H1 (cell line): ENCODE results near the gene NR2F1. TPM values are rescaled to one million over a fixed set of nuclear protein-coding genes. Genes with fewer than 3 reads are reported as not detected.

Source experiments
- CTCF ChIA-PET: fragments of 300-600 bp; sonication (Branson Sonifier 250); formaldehyde crosslinking; loops from one replicate; lab custom pipeline; 2021; ENCODE audit not compliant: partially characterized antibody; lab: Charles Lee
- POLR2A ChIA-PET: fragments of 300-600 bp; sonication (Branson Sonifier 250); formaldehyde crosslinking; loops from one replicate; lab custom pipeline; 2021; ENCODE audit warnings: inconsistent platforms; ENCODE audit not compliant: partially characterized antibody; lab: Charles Lee
- DNase-seq, 2 experiments: peaks; one replicate each; pipeline versions ENCODE4 v3.0.0 to v3.0.0-alpha.2; 2010 to 2022; ENCODE audit warnings: low spot score in 2 of 2, low read depth in 1 of 2, mixed read lengths in 1 of 2
- FAIRE-seq: peaks from 2 replicates; lab custom pipeline; 2011; peaks lifted over from hg19 to GRCh38; lab: Jason Lieb, UNC
- H2AFZ ChIP-seq: 2 replicates; pipeline ENCODE4 v1.8.1; 2012; ENCODE audit warnings: low read length, inconsistent platforms
- H2AK5ac ChIP-seq: 2 replicates; pipeline ENCODE4 v1.6.1; 2013; ENCODE audit warnings: low read depth, low read length
- H2BK120ac ChIP-seq: replicated peaks from 2 replicates; pipeline ENCODE3; 2013; ENCODE audit warnings: low read depth, low read length, inconsistent platforms
- H2BK12ac ChIP-seq: 2 replicates; pipeline ENCODE4 v1.6.1; 2013; ENCODE audit warnings: low read depth, low read length
- H2BK15ac ChIP-seq: 2 replicates; pipeline ENCODE4 v1.6.1; 2013; ENCODE audit warnings: low read length
- H2BK20ac ChIP-seq: 2 replicates; pipeline ENCODE4 v1.6.1; 2013; ENCODE audit warnings: low read length
- H2BK5ac ChIP-seq: 2 replicates; pipeline ENCODE4 v1.6.1; 2013; ENCODE audit warnings: low read depth, low read length
- H3K14ac ChIP-seq: 2 replicates; pipeline ENCODE4 v1.6.1; 2013; ENCODE audit warnings: inconsistent platforms; ENCODE audit not compliant: insufficient read length
- H3K18ac ChIP-seq: 2 replicates; pipeline ENCODE4 v1.6.1; 2013; ENCODE audit warnings: low read length; ENCODE audit errors: extremely low read depth
- H3K23ac ChIP-seq: 2 replicates; pipeline ENCODE4 v1.6.1; 2013; ENCODE audit warnings: inconsistent platforms; ENCODE audit not compliant: insufficient read length
- H3K23me2 ChIP-seq: 2 replicates; pipeline ENCODE4 v1.6.1; 2013; ENCODE audit warnings: low read depth, low read length
- H3K27ac ChIP-seq: 2 replicates; pipeline ENCODE4 v1.6.1; 2011; ENCODE audit warnings: low read depth, low read length, inconsistent platforms
- H3K27me3 ChIP-seq, 4 experiments: replicated peaks in 1 of 4; 1 replicate in 1 of 4; 2 replicates in 3 of 4; pipeline versions ENCODE4 v1.6.1 to v1.8.1; 2011 to 2013; ENCODE audit warnings: low read length in 3 of 4, mild to moderate bottlenecking in 3 of 4, inconsistent platforms in 2 of 4, mixed read lengths in 2 of 4, moderate library complexity in 1 of 4; ENCODE audit not compliant: control insufficient read depth in 3 of 4, insufficient read depth in 3 of 4; ENCODE audit errors: extremely low read depth in 1 of 4
- H3K36me3 ChIP-seq, 4 experiments: 2 replicates each; pipeline versions ENCODE4 v1.6.1 to v1.8.1; 2011 to 2013; ENCODE audit warnings: mild to moderate bottlenecking in 4 of 4, low read length in 3 of 4, moderate library complexity in 2 of 4, control low read depth in 1 of 4, inconsistent platforms in 1 of 4; ENCODE audit not compliant: insufficient read depth in 4 of 4, control insufficient read depth in 2 of 4
- H3K4ac ChIP-seq: replicated peaks from 2 replicates; pipeline ENCODE3; 2013; ENCODE audit warnings: low read length, low read depth, mixed read lengths, inconsistent platforms; ENCODE audit not compliant: insufficient read length
- H3K4me1 ChIP-seq, 4 experiments: replicated peaks in 1 of 4; 1 replicate in 1 of 4; 2 replicates in 3 of 4; pipeline versions ENCODE4 v1.6.1 to v1.8.1; 2011 to 2013; ENCODE audit warnings: low read length in 3 of 4, inconsistent platforms in 2 of 4, mixed read lengths in 1 of 4; ENCODE audit not compliant: insufficient read depth in 4 of 4, control insufficient read depth in 3 of 4
- H3K4me2 ChIP-seq, 2 experiments: 2 replicates each; pipeline versions ENCODE4 v1.6.1 to v1.8.1; 2011 to 2013; ENCODE audit warnings: low read depth in 2 of 2, low read length in 2 of 2, control low read depth in 1 of 2, inconsistent platforms in 1 of 2, mild to moderate bottlenecking in 1 of 2; ENCODE audit not compliant: insufficient read depth in 1 of 2
- H3K4me3 ChIP-seq, 4 experiments: fragments of 200-600, 300-600 bp in 1 of 4; sonication (generic), shearing (Covaris generic), sonication (Bioruptor Twin) in 1 of 4; 2 replicates each; pipeline versions ENCODE4 v1.5.1 to v1.8.1; 2011 to 2016; ENCODE audit warnings: low read length in 4 of 4, low read depth in 3 of 4, control low read depth in 2 of 4, inconsistent platforms in 2 of 4, mild to moderate bottlenecking in 2 of 4, mixed read lengths in 1 of 4, moderate library complexity in 1 of 4; ENCODE audit not compliant: insufficient read depth in 2 of 4; ENCODE audit errors: extremely low read depth in 1 of 4
- H3K56ac ChIP-seq: replicated peaks from 2 replicates; pipeline ENCODE3; 2013; ENCODE audit warnings: low read depth, mild to moderate bottlenecking, mixed read lengths, low read length, inconsistent platforms; ENCODE audit not compliant: insufficient read length
- H3K79me1 ChIP-seq: 2 replicates; pipeline ENCODE4 v1.6.1; 2013; ENCODE audit warnings: low read depth, low read length, control low read depth
- H3K79me2 ChIP-seq, 2 experiments: 2 replicates each; pipeline versions ENCODE4 v1.6.1 to v1.8.1; 2012 to 2013; ENCODE audit warnings: low read length in 2 of 2, mild to moderate bottlenecking in 2 of 2, inconsistent platforms in 1 of 2; ENCODE audit not compliant: insufficient read depth in 2 of 2, control insufficient read depth in 1 of 2
- H3K9ac ChIP-seq, 4 experiments: replicated peaks in 1 of 4; 1 replicate in 1 of 4; 2 replicates in 3 of 4; pipeline versions ENCODE4 v1.6.1 to v1.8.1; 2011 to 2013; ENCODE audit warnings: low read depth in 3 of 4, low read length in 3 of 4, control low read depth in 2 of 4, mild to moderate bottlenecking in 2 of 4, moderate library complexity in 2 of 4, inconsistent platforms in 1 of 4; ENCODE audit errors: extremely low read depth in 1 of 4
- H3K9me3 ChIP-seq, 2 experiments: 2 replicates each; pipeline versions ENCODE4 v1.6.1 to v1.8.1; 2012 to 2013; ENCODE audit warnings: mild to moderate bottlenecking in 2 of 2, moderate library complexity in 2 of 2, control low read depth in 1 of 2, inconsistent platforms in 1 of 2, low read depth in 1 of 2, low read length in 1 of 2, mixed read lengths in 1 of 2; ENCODE audit not compliant: insufficient read depth in 2 of 2
- H4K20me1 ChIP-seq, 2 experiments: replicated peaks in 1 of 2; 2 replicates each; pipeline versions ENCODE3 to v1.8.1; 2011 to 2013; ENCODE audit warnings: inconsistent platforms in 2 of 2, low read length in 2 of 2, mild to moderate bottlenecking in 1 of 2; ENCODE audit not compliant: insufficient read depth in 2 of 2, control insufficient read depth in 1 of 2
- H4K5ac ChIP-seq: 2 replicates; pipeline ENCODE4 v1.6.1; 2013; ENCODE audit warnings: low read length, low read depth, mixed read lengths, inconsistent platforms; ENCODE audit not compliant: insufficient read length
- H4K8ac ChIP-seq: 2 replicates; pipeline ENCODE4 v1.8.0; 2013; ENCODE audit warnings: mild to moderate bottlenecking, moderate library complexity, low read length, inconsistent platforms; ENCODE audit not compliant: insufficient read depth; ENCODE audit errors: extremely low read depth
- H4K91ac ChIP-seq: replicated peaks from 2 replicates; pipeline ENCODE3; 2013; ENCODE audit warnings: low read length, mixed read lengths, inconsistent platforms; ENCODE audit not compliant: insufficient read length
- BACH1 ChIP-seq: IDR thresholded peaks from 2 replicates; pipeline ENCODE4 v1.6.1; 2012; ENCODE audit warnings: low read length, improper control_type of control experiment
- CTBP2 ChIP-seq: IDR thresholded peaks from 2 replicates; pipeline ENCODE4 v1.7.0; 2011; ENCODE audit warnings: borderline replicate concordance, mild to moderate bottlenecking, moderate library complexity, mixed read lengths, low read length; ENCODE audit not compliant: insufficient read depth, insufficient read length
- JUND ChIP-seq: IDR thresholded peaks from 2 replicates; pipeline ENCODE4 v1.6.1; 2011; ENCODE audit warnings: mild to moderate bottlenecking, improper control_type of control experiment, low read length
- KDM5A ChIP-seq: fragments of 200-600 bp; IDR thresholded peaks from 2 replicates; pipeline ENCODE4 v1.7.1; 2012; ENCODE audit warnings: mild to moderate bottlenecking, low read length, inconsistent platforms, mixed read lengths
- MAFK ChIP-seq: IDR thresholded peaks from 2 replicates; pipeline ENCODE4 v1.6.1; 2012; ENCODE audit warnings: low read depth, mild to moderate bottlenecking, improper control_type of control experiment, low read length
- NANOG ChIP-seq: IDR thresholded peaks from 2 replicates; pipeline ENCODE4 v1.6.1; 2011; ENCODE audit warnings: low read length, low read depth, mild to moderate bottlenecking, inconsistent platforms; ENCODE audit not compliant: insufficient read depth, poor library complexity, severe bottlenecking
- PHF8 ChIP-seq: fragments of 200-600 bp; sonication (generic); conservative IDR thresholded peaks from 2 replicates; pipeline ENCODE4 v1.7.1; 2012; ENCODE audit warnings: low read depth, mild to moderate bottlenecking, inconsistent platforms, low read length, moderate library complexity
- POLR2A ChIP-seq, 2 experiments: IDR thresholded peaks; 1 replicate in 1 of 2; 2 replicates in 1 of 2; pipeline ENCODE4 v1.6.1; 2011; ENCODE audit warnings: low read depth in 2 of 2, low read length in 2 of 2, mild to moderate bottlenecking in 2 of 2; ENCODE audit errors: control extremely low read depth in 1 of 2
- RFX5 ChIP-seq: IDR thresholded peaks from 2 replicates; pipeline ENCODE4 v1.6.1; 2011; ENCODE audit warnings: low read depth, low read length, improper control_type of control experiment, borderline replicate concordance
- RXRA ChIP-seq: IDR thresholded peaks from 2 replicates; pipeline ENCODE4 v1.6.1; 2011; ENCODE audit warnings: low read depth, mild to moderate bottlenecking, low read length, moderate library complexity; ENCODE audit not compliant: insufficient read depth
- SP4 ChIP-seq: IDR thresholded peaks from 2 replicates; pipeline ENCODE4 v1.6.1; 2012; ENCODE audit warnings: low read length, inconsistent platforms
- SUZ12 ChIP-seq: fragments of 200-600 bp; sonication (generic); IDR thresholded peaks from 2 replicates; pipeline ENCODE4 v1.6.1; 2012; ENCODE audit warnings: mild to moderate bottlenecking, inconsistent platforms, low read length, moderate library complexity, mixed read lengths
- TAF7 ChIP-seq: optimal IDR thresholded peaks from 2 replicates; pipeline ENCODE3; 2011; ENCODE audit warnings: low read depth, mild to moderate bottlenecking, inconsistent platforms, low read length, moderate library complexity, borderline replicate concordance
- WGBS, 2 experiments: shearing (Covaris generic) in 1 of 2; methylation state at CpG; one replicate each; pipeline versions ENCODE4 v1.1.6 to v1.1.7; 2013 to 2015; ENCODE audit warnings: low lambda C conversion rate in 2 of 2, mixed read lengths in 2 of 2, inconsistent platforms in 1 of 2, low coverage in 1 of 2, missing lambda C conversion rate in 1 of 2; ENCODE audit not compliant: insufficient replicate concordance in 2 of 2, insufficient coverage in 1 of 2, insufficient read length in 1 of 2; ENCODE audit errors: extremely low coverage in 1 of 2, missing lambda C conversion rate in 1 of 2; 5-methylcytosine and 5-hydroxymethylcytosine counted together
- polyA plus RNA-seq, 7 experiments: library from polyadenylated mRNA; depleted of rRNA in 3 of 7; stranded (reverse) in 5 of 7; unstranded in 2 of 7; fragments of >200 nt in 5 of 7; fragments of 200-250 nt in 2 of 7; gene quantifications; 1 replicate in 5 of 7; 2 replicates in 1 of 7; 4 replicates in 1 of 7; pipeline versions ENCODE4 v1.2.1 to v1.2.3, GENCODE V29; 2011 to 2013; ENCODE audit warnings: missing spikeins in 2 of 7, mixed read lengths in 2 of 7
- total RNA-seq: library from RNA; stranded (reverse); fragmentation: NEBNext Ultra II Directional; extraction: Animal tissue kit (Norgen Biotek cat#: 25700); gene quantifications from 2 replicates; pipeline ENCODE4 v1.2.1, GENCODE V29; 2021

NR2F1 gene
- total and polyA plus RNA-seq, 2 of the 8 experiments (the other 6 are each of a cell fraction or from before 2014, with no cell fraction given), result not detected

GRCh38 chr5:93599399-93600120 is 16.5 kb downstream of the NR2F1 start:
- no peak overlapping the region for H2AK5ac ChIP-seq
- H2BK12ac ChIP-seq, result no peak overlapping the region
- no peak overlapping the region for H3K4me3 ChIP-seq
- H3K18ac ChIP-seq, result no peak overlapping the region; the same call in 1 of the 2 replicates
- peaks cover 14 to 44% of the 10 kb centered on the region in 2 experiments for H4K20me1 ChIP-seq
- H4K91ac ChIP-seq, result no peak overlapping the region
- H3K14ac ChIP-seq, result no peak overlapping the region
- H2BK20ac ChIP-seq, result no peak overlapping the region
- H2AFZ ChIP-seq, result no peak overlapping the region
- no peaks in the 10 kb centered on the region; the same call in 1 of the 2 replicates for H3K79me1 ChIP-seq
- peak; percentile 48 for FAIRE-seq
- peaks cover 3% of the 10 kb centered on the region for H3K23me2 ChIP-seq
- H3K56ac ChIP-seq, result no peak overlapping the region
- DNase-seq, result no peak
- no peak overlapping the region for H2BK120ac ChIP-seq
- ChIA-PET POLR2A (interaction anchor here (1.7 kb wide), 1 partner anchor 27 kb away, joined by 3 read pairs; no protein-coding TSS in a partner anchor), CTCF (interaction anchor here (0.8 to 3.8 kb wide), 11 partner anchors 8 to 201 kb away, joined by 3 to 32 read pairs (median 5); no protein-coding TSS in a partner anchor)
- H3K27ac ChIP-seq, result no peak overlapping the region
- no peaks in the 10 kb centered on the region for H3K9me3 ChIP-seq
- H4K5ac ChIP-seq, result no peak overlapping the region
- no peaks in the 10 kb centered on the region for H3K79me2 ChIP-seq
- H3K4me1 ChIP-seq, result peaks cover 6 to 25% (median 22%) of the 10 kb centered on the region in 4 experiments
- peaks cover 0 to 4% (median 0%) of the 10 kb centered on the region in 4 experiments; a peak in 1 of 8 replicates for H3K36me3 ChIP-seq
- no peak overlapping the region for H3K23ac ChIP-seq
- H3K4me2 ChIP-seq, result peak overlapping the region in 1 of 2 experiments; percentile 15; a peak in 1 of 4 replicates
- no peak overlapping the region for H3K4ac ChIP-seq
- WGBS, 2 experiments, result 5% methylated on average over 17 of the region's 17 CpGs; no CpG with 5 or more reads in 1 of the 2 experiments
- no peak overlapping the region for H4K8ac ChIP-seq
- H3K9ac ChIP-seq, result no peak overlapping the region
- H2BK5ac ChIP-seq, result no peak overlapping the region
- peaks cover 97 to 100% (median 99%) of the 10 kb centered on the region in 4 experiments for H3K27me3 ChIP-seq
- no peak overlapping the region for H2BK15ac ChIP-seq
- TF ChIP-seq SUZ12, result peak; percentile 11
- no peak for TF ChIP-seq TAF7
- no peak for TF ChIP-seq JUND
- TF ChIP-seq KDM5A, result no peak
- no peak for TF ChIP-seq MAFK
- TF ChIP-seq SP4, result no peak
- TF ChIP-seq POLR2A (IDR thresholded peaks at IDR 0.05; ENCODE audit: control extremely low read depth in 1 of 2, low read depth in 2 of 2, low read length in 2 of 2), result no peak
- no peak for TF ChIP-seq RXRA
- no peak for TF ChIP-seq BACH1
- TF ChIP-seq CTBP2, result no peak
- no peak for TF ChIP-seq PHF8
- TF ChIP-seq NANOG, result no peak
- no peak for TF ChIP-seq RFX5
